Measurements from ENCODE around the gene KAT2B. TPM values are rescaled to one million over a fixed set of nuclear protein-coding genes. Genes with fewer than 3 reads are reported as not detected.

Gene KAT2B
- total and polyA plus RNA-seq, 2 of the 8 experiments (the other 6 are each of a cell fraction or from before 2014, with no cell fraction given) = 0.24 to 0.91 TPM

DNA sequence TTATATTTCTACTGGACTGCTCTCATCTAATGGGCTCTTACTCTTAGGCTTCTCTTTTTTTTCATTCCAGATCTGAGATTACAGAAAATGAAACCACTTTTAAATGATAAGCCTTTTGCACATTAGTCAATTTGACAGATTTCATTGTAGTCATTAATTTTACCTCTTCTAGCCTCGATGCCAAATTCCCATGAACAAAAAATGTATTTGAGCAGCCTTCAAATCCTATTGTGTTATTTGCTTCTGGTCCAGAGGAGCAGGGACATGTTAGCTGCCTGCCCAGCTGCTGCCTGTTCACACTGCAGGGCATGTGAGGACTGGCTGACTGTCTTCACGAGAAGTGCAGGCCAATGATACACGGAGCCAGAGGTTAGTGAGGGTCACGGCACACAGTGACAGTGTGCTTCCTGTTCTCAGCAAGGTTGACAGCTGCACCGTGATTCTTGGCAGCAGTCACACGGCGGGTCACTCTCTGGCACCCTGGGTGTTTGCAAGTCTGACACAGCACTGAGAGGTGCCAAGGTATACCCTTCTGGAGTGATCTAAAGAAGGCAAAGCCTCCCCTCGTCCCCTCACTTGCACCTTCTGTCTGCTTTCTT is 40.8 kb downstream of the KAT2B start (continued):
- TF ChIP-seq, protein P1, sequence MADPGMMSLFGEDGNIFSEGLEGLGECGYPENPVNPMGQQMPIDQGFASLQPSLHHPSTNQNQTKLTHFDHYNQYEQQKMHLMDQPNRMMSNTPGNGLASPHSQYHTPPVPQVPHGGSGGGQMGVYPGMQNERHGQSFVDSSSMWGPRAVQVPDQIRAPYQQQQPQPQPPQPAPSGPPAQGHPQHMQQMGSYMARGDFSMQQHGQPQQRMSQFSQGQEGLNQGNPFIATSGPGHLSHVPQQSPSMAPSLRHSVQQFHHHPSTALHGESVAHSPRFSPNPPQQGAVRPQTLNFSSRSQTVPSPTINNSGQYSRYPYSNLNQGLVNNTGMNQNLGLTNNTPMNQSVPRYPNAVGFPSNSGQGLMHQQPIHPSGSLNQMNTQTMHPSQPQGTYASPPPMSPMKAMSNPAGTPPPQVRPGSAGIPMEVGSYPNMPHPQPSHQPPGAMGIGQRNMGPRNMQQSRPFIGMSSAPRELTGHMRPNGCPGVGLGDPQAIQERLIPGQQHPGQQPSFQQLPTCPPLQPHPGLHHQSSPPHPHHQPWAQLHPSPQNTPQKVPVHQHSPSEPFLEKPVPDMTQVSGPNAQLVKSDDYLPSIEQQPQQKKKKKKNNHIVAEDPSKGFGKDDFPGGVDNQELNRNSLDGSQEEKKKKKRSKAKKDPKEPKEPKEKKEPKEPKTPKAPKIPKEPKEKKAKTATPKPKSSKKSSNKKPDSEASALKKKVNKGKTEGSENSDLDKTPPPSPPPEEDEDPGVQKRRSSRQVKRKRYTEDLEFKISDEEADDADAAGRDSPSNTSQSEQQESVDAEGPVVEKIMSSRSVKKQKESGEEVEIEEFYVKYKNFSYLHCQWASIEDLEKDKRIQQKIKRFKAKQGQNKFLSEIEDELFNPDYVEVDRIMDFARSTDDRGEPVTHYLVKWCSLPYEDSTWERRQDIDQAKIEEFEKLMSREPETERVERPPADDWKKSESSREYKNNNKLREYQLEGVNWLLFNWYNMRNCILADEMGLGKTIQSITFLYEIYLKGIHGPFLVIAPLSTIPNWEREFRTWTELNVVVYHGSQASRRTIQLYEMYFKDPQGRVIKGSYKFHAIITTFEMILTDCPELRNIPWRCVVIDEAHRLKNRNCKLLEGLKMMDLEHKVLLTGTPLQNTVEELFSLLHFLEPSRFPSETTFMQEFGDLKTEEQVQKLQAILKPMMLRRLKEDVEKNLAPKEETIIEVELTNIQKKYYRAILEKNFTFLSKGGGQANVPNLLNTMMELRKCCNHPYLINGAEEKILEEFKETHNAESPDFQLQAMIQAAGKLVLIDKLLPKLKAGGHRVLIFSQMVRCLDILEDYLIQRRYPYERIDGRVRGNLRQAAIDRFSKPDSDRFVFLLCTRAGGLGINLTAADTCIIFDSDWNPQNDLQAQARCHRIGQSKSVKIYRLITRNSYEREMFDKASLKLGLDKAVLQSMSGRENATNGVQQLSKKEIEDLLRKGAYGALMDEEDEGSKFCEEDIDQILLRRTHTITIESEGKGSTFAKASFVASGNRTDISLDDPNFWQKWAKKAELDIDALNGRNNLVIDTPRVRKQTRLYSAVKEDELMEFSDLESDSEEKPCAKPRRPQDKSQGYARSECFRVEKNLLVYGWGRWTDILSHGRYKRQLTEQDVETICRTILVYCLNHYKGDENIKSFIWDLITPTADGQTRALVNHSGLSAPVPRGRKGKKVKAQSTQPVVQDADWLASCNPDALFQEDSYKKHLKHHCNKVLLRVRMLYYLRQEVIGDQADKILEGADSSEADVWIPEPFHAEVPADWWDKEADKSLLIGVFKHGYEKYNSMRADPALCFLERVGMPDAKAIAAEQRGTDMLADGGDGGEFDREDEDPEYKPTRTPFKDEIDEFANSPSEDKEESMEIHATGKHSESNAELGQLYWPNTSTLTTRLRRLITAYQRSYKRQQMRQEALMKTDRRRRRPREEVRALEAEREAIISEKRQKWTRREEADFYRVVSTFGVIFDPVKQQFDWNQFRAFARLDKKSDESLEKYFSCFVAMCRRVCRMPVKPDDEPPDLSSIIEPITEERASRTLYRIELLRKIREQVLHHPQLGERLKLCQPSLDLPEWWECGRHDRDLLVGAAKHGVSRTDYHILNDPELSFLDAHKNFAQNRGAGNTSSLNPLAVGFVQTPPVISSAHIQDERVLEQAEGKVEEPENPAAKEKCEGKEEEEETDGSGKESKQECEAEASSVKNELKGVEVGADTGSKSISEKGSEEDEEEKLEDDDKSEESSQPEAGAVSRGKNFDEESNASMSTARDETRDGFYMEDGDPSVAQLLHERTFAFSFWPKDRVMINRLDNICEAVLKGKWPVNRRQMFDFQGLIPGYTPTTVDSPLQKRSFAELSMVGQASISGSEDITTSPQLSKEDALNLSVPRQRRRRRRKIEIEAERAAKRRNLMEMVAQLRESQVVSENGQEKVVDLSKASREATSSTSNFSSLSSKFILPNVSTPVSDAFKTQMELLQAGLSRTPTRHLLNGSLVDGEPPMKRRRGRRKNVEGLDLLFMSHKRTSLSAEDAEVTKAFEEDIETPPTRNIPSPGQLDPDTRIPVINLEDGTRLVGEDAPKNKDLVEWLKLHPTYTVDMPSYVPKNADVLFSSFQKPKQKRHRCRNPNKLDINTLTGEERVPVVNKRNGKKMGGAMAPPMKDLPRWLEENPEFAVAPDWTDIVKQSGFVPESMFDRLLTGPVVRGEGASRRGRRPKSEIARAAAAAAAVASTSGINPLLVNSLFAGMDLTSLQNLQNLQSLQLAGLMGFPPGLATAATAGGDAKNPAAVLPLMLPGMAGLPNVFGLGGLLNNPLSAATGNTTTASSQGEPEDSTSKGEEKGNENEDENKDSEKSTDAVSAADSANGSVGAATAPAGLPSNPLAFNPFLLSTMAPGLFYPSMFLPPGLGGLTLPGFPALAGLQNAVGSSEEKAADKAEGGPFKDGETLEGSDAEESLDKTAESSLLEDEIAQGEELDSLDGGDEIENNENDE (IDR thresholded peaks at IDR 0.05; ENCODE audit: insufficient replicate concordance, low read length) = no peak
